ACC112 (cell line): ENCODE data around the gene ADAMTS19.
"Not testable (repeated sequence)": the region's sequence is repeated elsewhere in the genome, so short reads cannot be mapped to it uniquely, and the experiment has no call there.

ENCODE experiments used
- H2AFZ ChIP-seq: fragments of 200-600 bp; sonication (generic); one replicate; pipeline ENCODE4 v1.6.0; 2017; ENCODE audit warnings: antibody characterized with exemption, low read length; ENCODE audit not compliant: unreplicated experiment
- H3K27ac ChIP-seq: fragments of 200-600 bp; sonication (generic); 2 replicates; pipeline ENCODE4 v1.5.1; 2014; ENCODE audit warnings: low read depth, mild to moderate bottlenecking, antibody characterized with exemption, low read length, moderate library complexity
- H3K27me3 ChIP-seq: fragments of 200-600 bp; sonication (generic); 2 replicates; pipeline ENCODE4 v1.6.1; 2014; ENCODE audit warnings: mild to moderate bottlenecking, antibody characterized with exemption, low read length, moderate library complexity, mixed read lengths; ENCODE audit not compliant: insufficient read depth
- H3K36me3 ChIP-seq: fragments of 200-600 bp; sonication (generic); 2 replicates; pipeline ENCODE4 v1.6.1; 2016; ENCODE audit warnings: mild to moderate bottlenecking, antibody characterized with exemption, low read length, moderate library complexity, mixed read lengths; ENCODE audit not compliant: insufficient read depth
- H3K4me1 ChIP-seq: fragments of 200-600 bp; sonication (generic); one replicate; pipeline ENCODE4 v1.6.1; 2016; ENCODE audit warnings: low read length, mixed read lengths; ENCODE audit not compliant: insufficient read depth, unreplicated experiment, control insufficient read depth
- H3K4me3 ChIP-seq: fragments of 200-600 bp; sonication (generic); 2 replicates; pipeline ENCODE4 v1.5.1; 2014; ENCODE audit warnings: mild to moderate bottlenecking, low read depth, low read length
- H3K79me2 ChIP-seq: fragments of 200-600 bp; sonication (generic); one replicate; pipeline ENCODE4 v1.6.0; 2016; ENCODE audit warnings: low read length; ENCODE audit not compliant: control insufficient read depth, unreplicated experiment, insufficient read depth

ADAMTS19 gene

GRCh38 chr5:129459777-129460671 is at the start of gene ADAMTS19:
ADAMTS19 (plus strand) TSS chr5:129460298; CDS start chr5:129460392, 94 bp downstream.
- Histone ChIP-seq H2AFZ (peak within 1 kb of the TSS; percentile 88), H3K27ac (no peak within 1 kb of the TSS), H3K27me3 (peaks cover 37% of the 10 kb centered on the region), H3K4me3 (peak within 1 kb of the TSS; percentile 78), H3K79me2 (no peaks in the 10 kb centered on the region), H3K4me1 (peaks cover 3% of the 10 kb centered on the region), H3K36me3 (no peaks in the 10 kb centered on the region)

GRCh38 chr5:129410488-129410887 is 49.6 kb upstream of the ADAMTS19 start:
- Histone ChIP-seq H3K27ac (no peak overlapping the region), H3K36me3 (no peaks in the 10 kb centered on the region), H2AFZ (no peak overlapping the region), H3K27me3 (no peaks in the 10 kb centered on the region), H3K4me3 (no peak overlapping the region), H3K79me2 (no peaks in the 10 kb centered on the region), H3K4me1 (no peaks in the 10 kb centered on the region)

GRCh38 chr5:129412721-129413120 is 47.4 kb upstream of the ADAMTS19 start:
- no peaks in the 10 kb centered on the region for H3K4me1 ChIP-seq
- no peaks in the 10 kb centered on the region for H3K36me3 ChIP-seq
- no peaks in the 10 kb centered on the region for H3K27me3 ChIP-seq
- no peaks in the 10 kb centered on the region for H3K79me2 ChIP-seq
- H3K4me3 ChIP-seq: no peak overlapping the region
- no peak overlapping the region for H2AFZ ChIP-seq
- H3K27ac ChIP-seq: no peak overlapping the region

GRCh38 chr5:129413570-129413969 is 46.5 kb upstream of the ADAMTS19 start:
- no peak overlapping the region for H3K4me3 ChIP-seq
- H3K79me2 ChIP-seq: no peaks in the 10 kb centered on the region
- no peaks in the 10 kb centered on the region for H3K27me3 ChIP-seq
- H3K36me3 ChIP-seq: no peaks in the 10 kb centered on the region
- H3K27ac ChIP-seq: no peak overlapping the region
- H2AFZ ChIP-seq: no peak overlapping the region
- no peaks in the 10 kb centered on the region for H3K4me1 ChIP-seq

- Histone ChIP-seq H3K27me3 (no peaks in the 10 kb centered on the region), H3K27ac (no peak overlapping the region), H3K4me1 (no peaks in the 10 kb centered on the region), H3K4me3 (no peak overlapping the region), H3K36me3 (no peaks in the 10 kb centered on the region), H3K79me2 (no peaks in the 10 kb centered on the region), H2AFZ (no peak overlapping the region)
Measured at GRCh38 chr5:129419292-129419691, 40.8 kb upstream of the ADAMTS19 start.

GRCh38 chr5:129425031-129425430 is 35.1 kb upstream of the ADAMTS19 start:
- Histone ChIP-seq H3K27me3 (no peaks in the 10 kb centered on the region), H3K4me1 (no peaks in the 10 kb centered on the region), H3K27ac (no peak overlapping the region), H2AFZ (no peak overlapping the region), H3K79me2 (no peaks in the 10 kb centered on the region), H3K4me3 (no peak overlapping the region), H3K36me3 (no peaks in the 10 kb centered on the region)

GRCh38 chr5:129426071-129426470 is 34.0 kb upstream of the ADAMTS19 start:
- no peak overlapping the region for H3K4me3 ChIP-seq
- H3K27me3 ChIP-seq: no peaks in the 10 kb centered on the region
- H2AFZ ChIP-seq: no peak overlapping the region
- H3K27ac ChIP-seq: no peak overlapping the region
- H3K36me3 ChIP-seq: no peaks in the 10 kb centered on the region
- no peaks in the 10 kb centered on the region for H3K79me2 ChIP-seq
- no peaks in the 10 kb centered on the region for H3K4me1 ChIP-seq

- H3K27me3 ChIP-seq, H3K4me3 ChIP-seq, H3K79me2 ChIP-seq, H3K36me3 ChIP-seq, H2AFZ ChIP-seq, H3K27ac ChIP-seq, H3K4me1 ChIP-seq: not testable (repeated sequence)
Measured at GRCh38 chr5:129428636-129429035, 31.5 kb upstream of the ADAMTS19 start.

GRCh38 chr5:129431406-129431805 is 28.7 kb upstream of the ADAMTS19 start:
- H3K79me2 ChIP-seq: no peaks in the 10 kb centered on the region
- no peak overlapping the region for H2AFZ ChIP-seq
- H3K4me3 ChIP-seq: no peak overlapping the region
- H3K36me3 ChIP-seq: no peaks in the 10 kb centered on the region
- no peaks in the 10 kb centered on the region for H3K27me3 ChIP-seq
- H3K27ac ChIP-seq: no peak overlapping the region
- no peaks in the 10 kb centered on the region for H3K4me1 ChIP-seq

- Histone ChIP-seq H3K27ac (no peak overlapping the region), H3K27me3 (no peaks in the 10 kb centered on the region), H3K36me3 (no peaks in the 10 kb centered on the region), H2AFZ (no peak overlapping the region), H3K4me1 (no peaks in the 10 kb centered on the region), H3K4me3 (no peak overlapping the region), H3K79me2 (no peaks in the 10 kb centered on the region)
Measured at GRCh38 chr5:129438322-129438721, 21.8 kb upstream of the ADAMTS19 start.

- Histone ChIP-seq H3K36me3 (no peaks in the 10 kb centered on the region), H2AFZ (no peak overlapping the region), H3K27me3 (no peaks in the 10 kb centered on the region), H3K27ac (no peak overlapping the region), H3K4me1 (no peaks in the 10 kb centered on the region), H3K4me3 (no peak overlapping the region), H3K79me2 (no peaks in the 10 kb centered on the region)
Measured at GRCh38 chr5:129440424-129440823, 19.7 kb upstream of the ADAMTS19 start.
